NB4 (cell line): ENCODE results near the gene DRAP1.

ENCODE experiments used
- DNase-seq: peaks from one replicate; pipeline ENCODE4 v3.0.0; 2010; ENCODE audit warnings: low read depth
- H3K4me3 ChIP-seq: one replicate; pipeline ENCODE4 v1.5.1; 2011; ENCODE audit warnings: mild to moderate bottlenecking, low read depth, low read length, moderate library complexity
- MAX ChIP-seq: IDR thresholded peaks from 2 replicates; pipeline ENCODE4 v1.6.1; 2011; ENCODE audit warnings: low read depth, low read length
- MYC ChIP-seq: IDR thresholded peaks from 2 replicates; pipeline ENCODE4 v1.6.1; 2011; ENCODE audit warnings: low read depth, low read length
- POLR2A ChIP-seq: IDR thresholded peaks from 2 replicates; pipeline ENCODE4 v1.6.1; 2011; ENCODE audit warnings: mild to moderate bottlenecking; ENCODE audit not compliant: insufficient read length; ENCODE audit errors: extremely low read depth
- TF ChIP-seq, protein P1 (sequence below): IDR thresholded peaks from one replicate; pipeline ENCODE4 v1.5.1; 2012; ENCODE audit warnings: low read depth, low read length

The DRAP1 gene

DNA sequence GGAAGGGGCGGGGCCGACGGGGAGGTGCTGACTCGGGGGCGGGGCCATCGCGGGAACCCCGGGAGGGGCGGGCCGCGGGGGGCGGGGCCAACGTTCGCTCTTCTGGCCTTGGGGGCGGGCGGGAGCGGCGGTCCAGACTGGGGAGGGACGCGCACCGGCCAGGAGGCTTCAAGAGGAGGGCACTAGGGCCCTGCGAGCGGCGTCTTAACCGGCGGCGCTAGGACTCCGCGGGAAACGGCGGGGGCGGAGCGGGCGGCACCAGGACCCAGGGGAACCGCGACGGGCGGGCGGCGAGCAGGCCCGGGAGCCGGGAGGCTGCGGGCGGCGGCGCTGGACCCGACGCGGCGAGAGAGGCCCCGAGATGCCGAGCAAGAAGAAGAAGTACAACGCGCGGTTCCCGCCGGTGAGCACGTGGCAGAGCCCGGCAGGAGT, at the start of gene DRAP1:
Gene DRAP1 (plus strand): TSS at position 286 of the 432 bp plus-strand sequence. CDS start 76 bp downstream, at position 362.
- peak within 1 kb of the TSS; percentile 89 for H3K4me3 ChIP-seq
- TF ChIP-seq, protein P1, sequence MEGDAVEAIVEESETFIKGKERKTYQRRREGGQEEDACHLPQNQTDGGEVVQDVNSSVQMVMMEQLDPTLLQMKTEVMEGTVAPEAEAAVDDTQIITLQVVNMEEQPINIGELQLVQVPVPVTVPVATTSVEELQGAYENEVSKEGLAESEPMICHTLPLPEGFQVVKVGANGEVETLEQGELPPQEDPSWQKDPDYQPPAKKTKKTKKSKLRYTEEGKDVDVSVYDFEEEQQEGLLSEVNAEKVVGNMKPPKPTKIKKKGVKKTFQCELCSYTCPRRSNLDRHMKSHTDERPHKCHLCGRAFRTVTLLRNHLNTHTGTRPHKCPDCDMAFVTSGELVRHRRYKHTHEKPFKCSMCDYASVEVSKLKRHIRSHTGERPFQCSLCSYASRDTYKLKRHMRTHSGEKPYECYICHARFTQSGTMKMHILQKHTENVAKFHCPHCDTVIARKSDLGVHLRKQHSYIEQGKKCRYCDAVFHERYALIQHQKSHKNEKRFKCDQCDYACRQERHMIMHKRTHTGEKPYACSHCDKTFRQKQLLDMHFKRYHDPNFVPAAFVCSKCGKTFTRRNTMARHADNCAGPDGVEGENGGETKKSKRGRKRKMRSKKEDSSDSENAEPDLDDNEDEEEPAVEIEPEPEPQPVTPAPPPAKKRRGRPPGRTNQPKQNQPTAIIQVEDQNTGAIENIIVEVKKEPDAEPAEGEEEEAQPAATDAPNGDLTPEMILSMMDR, result no peak
- TF ChIP-seq MAX (peak; percentile 80), MYC (peak; percentile 89), POLR2A (no peak)
- peak; percentile 99 for DNase-seq

DNA sequence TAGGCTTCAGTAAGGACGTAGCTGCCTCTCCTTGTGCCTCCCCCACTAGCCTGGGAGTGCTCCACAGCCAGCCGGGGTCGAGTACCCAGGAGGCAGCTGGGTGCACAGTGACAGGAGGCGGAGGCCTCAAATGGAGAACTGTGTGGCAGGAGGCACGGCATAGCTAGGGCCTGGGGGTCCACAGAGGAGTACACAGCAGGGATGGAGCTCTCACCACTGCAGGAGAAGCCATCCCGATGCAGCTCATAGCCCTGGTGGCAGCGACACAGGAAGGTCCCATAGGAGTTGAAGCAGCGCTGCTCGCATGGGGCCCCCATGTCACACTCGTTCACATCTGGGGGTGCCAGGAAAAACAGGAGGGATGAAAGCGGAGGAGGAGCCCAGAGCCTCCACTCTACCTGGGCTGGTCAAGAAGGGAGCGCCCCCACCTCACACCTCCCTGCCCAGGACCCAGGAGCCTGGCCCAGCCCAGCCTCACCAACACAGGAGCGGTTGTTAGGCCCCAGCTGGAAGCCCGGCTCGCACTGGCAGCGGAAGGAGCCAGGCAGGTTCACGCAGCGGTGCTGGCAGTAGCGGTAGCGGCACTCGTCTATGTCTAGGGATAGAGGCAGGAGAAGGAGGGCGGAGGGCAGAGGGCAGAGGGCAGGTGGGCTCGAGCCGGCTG, 49.5 kb upstream of the DRAP1 start:
- DNase-seq, result no peak
- no peak overlapping the region for H3K4me3 ChIP-seq
- TF ChIP-seq POLR2A (no peak), MAX (no peak), MYC (no peak)
- TF ChIP-seq, protein P1, result no peak

DNA sequence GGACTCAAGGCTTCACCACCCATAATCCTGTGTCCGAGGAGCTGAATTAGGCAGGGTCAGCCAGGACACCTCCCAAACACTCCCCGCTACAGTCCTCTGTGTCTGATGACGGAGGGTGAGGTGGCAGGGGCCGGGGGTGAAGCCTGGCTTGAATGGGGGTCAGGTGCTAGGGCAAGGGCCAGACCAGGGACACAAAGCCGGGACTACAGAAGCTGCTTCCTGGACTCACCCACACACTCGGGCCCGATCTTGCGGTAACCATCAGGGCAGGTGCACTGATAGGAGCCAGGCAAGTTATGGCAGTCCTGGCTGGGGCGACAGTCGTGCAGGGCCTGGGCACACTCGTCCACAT, 48.9 kb upstream of the DRAP1 start:
- no peak for TF ChIP-seq POLR2A
- no peak; the same call in 1 of the 2 replicates for TF ChIP-seq MYC
- peak overlapping the region; percentile 25 for H3K4me3 ChIP-seq
- DNase-seq, result no peak

DNA sequence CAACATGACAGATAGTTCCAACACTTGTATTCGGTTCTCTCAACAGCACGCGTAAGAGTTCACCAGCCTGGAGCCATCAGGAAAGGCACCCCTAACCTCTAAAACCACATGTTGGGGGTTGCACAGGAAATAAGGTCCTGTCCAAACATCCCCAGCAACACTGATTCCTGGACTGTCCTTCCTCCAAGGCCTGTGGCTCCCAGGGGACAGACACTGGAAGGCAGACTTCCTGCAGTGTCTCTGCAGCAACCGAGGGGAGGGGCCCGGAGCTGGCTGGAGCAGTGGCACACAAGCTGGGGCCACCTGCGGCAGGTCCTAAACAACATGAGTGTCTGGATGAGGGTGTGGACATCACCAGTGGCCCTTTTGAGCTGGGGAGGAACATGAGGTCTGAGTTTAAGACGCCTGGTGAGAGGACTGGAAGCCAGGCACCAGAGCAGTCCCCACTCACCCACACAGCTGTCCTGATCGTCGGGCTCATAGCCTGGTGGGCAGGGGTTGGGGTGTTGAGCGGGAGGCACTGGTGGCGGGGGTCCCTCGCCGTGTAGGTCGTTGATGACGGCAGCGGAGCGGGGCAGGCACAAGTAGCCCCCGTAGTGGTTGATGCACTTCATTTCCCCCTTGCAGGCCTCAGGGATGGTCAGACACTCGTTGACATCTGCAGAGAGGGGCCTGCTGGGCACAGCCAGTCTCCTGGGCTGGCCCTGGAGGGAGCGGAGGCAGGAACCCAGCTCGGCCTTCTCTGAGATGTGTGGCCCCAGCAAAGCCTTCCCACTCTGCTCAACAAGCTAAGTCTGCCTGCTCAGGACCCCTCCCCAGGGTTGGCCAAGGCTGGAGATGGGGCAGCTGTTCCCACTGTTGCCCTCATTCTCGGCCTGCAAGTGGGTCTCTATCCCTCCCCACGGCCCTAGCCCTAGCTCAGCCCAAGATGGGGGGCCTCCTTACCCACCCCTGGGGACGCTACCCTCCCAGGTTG, 48.2 kb upstream of the DRAP1 start:
- TF ChIP-seq MYC, result peak; percentile 57; the same call in 1 of the 2 replicates
- no peak for TF ChIP-seq POLR2A
- peak overlapping the region; percentile 25 for H3K4me3 ChIP-seq
- peak; percentile 96 for DNase-seq

- no peak for DNase-seq
- TF ChIP-seq MYC (no peak), POLR2A (no peak), MAX (no peak)
- TF ChIP-seq, protein P1, result no peak
- no peak overlapping the region for H3K4me3 ChIP-seq
Observed at GRCh38 chr11:65871811-65872548, 47.2 kb upstream of the DRAP1 start.

DNA sequence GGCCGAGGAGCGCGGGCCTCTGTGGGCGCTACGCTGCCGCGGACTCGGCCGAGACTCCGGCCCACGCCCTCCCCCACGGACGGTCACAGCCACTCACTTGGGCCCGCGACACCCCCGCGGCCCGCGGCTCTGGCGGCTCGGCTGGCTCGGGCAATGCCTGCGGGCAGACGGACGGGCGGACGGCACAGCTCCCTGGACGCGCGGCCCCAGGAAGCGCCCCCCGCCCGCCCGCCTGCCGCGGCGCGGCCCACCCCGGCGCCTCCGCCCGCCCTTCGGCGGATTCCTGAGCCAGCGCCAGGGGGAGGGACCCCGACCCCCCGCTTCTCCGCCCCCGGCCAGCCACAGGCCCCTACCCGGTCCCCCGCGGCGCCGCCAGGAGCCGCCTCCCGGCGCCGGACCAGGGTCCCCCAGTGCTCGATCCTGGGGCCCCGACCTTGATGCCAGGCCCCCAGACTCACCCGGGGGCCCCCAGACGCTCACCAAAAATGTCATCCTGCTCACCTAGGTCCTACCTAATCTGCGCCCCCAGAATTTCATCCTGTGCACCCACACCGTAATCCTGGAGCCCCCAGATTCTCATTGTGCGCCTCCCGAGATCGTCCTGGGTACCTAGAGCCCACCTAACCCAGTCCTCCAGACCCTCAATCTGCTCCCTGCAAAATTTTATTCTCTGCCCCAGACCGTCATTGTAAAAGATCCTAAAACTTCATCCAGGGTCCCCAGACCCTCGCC, 46.5 kb upstream of the DRAP1 start, which contains the start of gene EFEMP2:
Gene EFEMP2 (minus strand): TSS at position 215 of the 732 bp plus-strand sequence. CDS start 446 bp downstream, outside the sequence.
- H3K4me3 ChIP-seq, result peak within 1 kb of the TSS; percentile 62

More for the DNA sequence above, 46.5 kb upstream of the DRAP1 start, which contains the start of gene EFEMP2:
- no peak for TF ChIP-seq MAX
- peak; percentile 18 for TF ChIP-seq POLR2A
- no peak for TF ChIP-seq MYC
- peak; percentile 62 for DNase-seq
